GM23338 (cell line): ENCODE results near the gene ATP5PO. TPM values are rescaled to one million over a fixed set of nuclear protein-coding genes. Genes with fewer than 3 reads are reported as not detected.

Source experiments
- ATAC-seq: fragments of 200-7000 bp; cut with Tn5 transposase; 3 replicates; pipeline ENCODE4 v1.9.1; 2020
- DNase-seq: peaks from one replicate; pipeline ENCODE4 v3.0.0-alpha.2; 2015; ENCODE audit warnings: low spot score
- H2AFZ ChIP-seq: fragments of 200-600 bp; sonication (generic); 2 replicates; pipeline ENCODE4 v1.8.0; 2016; ENCODE audit warnings: antibody characterized with exemption, mild to moderate bottlenecking, moderate library complexity
- H3F3A ChIP-seq: fragments of 200-600 bp; sonication (generic); replicated peaks from 2 replicates; pipeline ENCODE4 v1.8.0; 2017; ENCODE audit warnings: antibody characterized with exemption, mixed run types, low read depth
- H3K27ac ChIP-seq: fragments of 200-600 bp; sonication (generic); 2 replicates; pipeline ENCODE4 v1.6.1; 2016; ENCODE audit warnings: low read depth
- H3K27me3 ChIP-seq: fragments of 200-600 bp; sonication (generic); 2 replicates; pipeline ENCODE4 v1.8.0; 2016; ENCODE audit warnings: mild to moderate bottlenecking, mixed run types, moderate library complexity; ENCODE audit not compliant: insufficient read depth
- H3K36me3 ChIP-seq: fragments of 200-600 bp; sonication (generic); 2 replicates; pipeline ENCODE4 v1.8.0; 2016; ENCODE audit warnings: mild to moderate bottlenecking; ENCODE audit not compliant: insufficient read depth
- H3K4me1 ChIP-seq: fragments of 200-600 bp; sonication (generic); 2 replicates; pipeline ENCODE4 v1.8.0; 2016; ENCODE audit warnings: mild to moderate bottlenecking, moderate library complexity; ENCODE audit not compliant: insufficient read depth
- H3K4me2 ChIP-seq: fragments of 200-600 bp; sonication (generic); 2 replicates; pipeline ENCODE4 v1.7.1; 2017; ENCODE audit warnings: mixed run types
- H3K4me3 ChIP-seq: fragments of 200-600 bp; sonication (generic); 2 replicates; pipeline ENCODE4 v1.6.1; 2016; ENCODE audit warnings: mixed run types
- H3K79me2 ChIP-seq: fragments of 200-600 bp; sonication (generic); replicated peaks from 2 replicates; pipeline ENCODE4 v1.8.0; 2017; ENCODE audit warnings: mild to moderate bottlenecking; ENCODE audit not compliant: insufficient read depth
- H3K9me2 ChIP-seq: fragments of 200-600 bp; sonication (generic); 2 replicates; pipeline ENCODE4 v1.8.0; 2017; ENCODE audit not compliant: insufficient read depth
- H4K20me1 ChIP-seq: fragments of 200-600 bp; sonication (generic); replicated peaks from 2 replicates; pipeline ENCODE4 v1.8.0; 2017; ENCODE audit warnings: mild to moderate bottlenecking; ENCODE audit not compliant: insufficient read depth
- H3K27ac Mint-ChIP-seq: 2 replicates; pipeline ENCODE4 v1.8.0; 2020; ENCODE audit warnings: inconsistent platforms, mild to moderate bottlenecking, moderate library complexity, mixed read lengths
- H3K27me3 Mint-ChIP-seq: 3 replicates; pipeline ENCODE4 v1.8.0; 2022; ENCODE audit warnings: low read depth, mild to moderate bottlenecking, moderate library complexity, mixed read lengths, inconsistent platforms; ENCODE audit not compliant: insufficient read depth, poor library complexity
- H3K36me3 Mint-ChIP-seq: 3 replicates; pipeline ENCODE4 v1.8.0; 2021; ENCODE audit warnings: low read depth, mild to moderate bottlenecking, inconsistent platforms, moderate library complexity, mixed read lengths
- H3K4me1 Mint-ChIP-seq: 3 replicates; pipeline ENCODE4 v1.8.0; 2020; ENCODE audit warnings: mild to moderate bottlenecking, inconsistent platforms, mixed read lengths
- H3K4me3 Mint-ChIP-seq: 3 replicates; pipeline ENCODE4 v1.8.0; 2021; ENCODE audit warnings: moderate library complexity, mild to moderate bottlenecking, inconsistent platforms, mixed read lengths
- H3K9me3 Mint-ChIP-seq: 3 replicates; pipeline ENCODE4 v1.8.0; 2020; ENCODE audit warnings: moderate library complexity, mild to moderate bottlenecking, inconsistent platforms, mixed read lengths
- CREB1 ChIP-seq: fragments of 250-450 bp; sonication (Bioruptor Pico); IDR thresholded peaks from 2 replicates; pipeline ENCODE4 v1.5.0; 2020; ENCODE audit warnings: low read depth, mild to moderate bottlenecking, moderate library complexity
- CTCF ChIP-seq, 2 experiments: fragments of 200-600 bp in 1 of 2; sonication (generic) in 1 of 2; conservative IDR thresholded peaks; 2 replicates each; pipeline versions ENCODE4 v1.5.1 to v1.6.1; 2016 to 2017; ENCODE audit warnings: antibody characterized with exemption in 2 of 2, low read depth in 2 of 2, mild to moderate bottlenecking in 2 of 2, moderate library complexity in 1 of 2
- ETS1 ChIP-seq: IDR thresholded peaks from 2 replicates; pipeline ENCODE4 v1.6.1; 2016; ENCODE audit warnings: antibody characterized with exemption
- EZH2 ChIP-seq: fragments of 200-600 bp; sonication (generic); IDR thresholded peaks from one replicate; pipeline ENCODE4 v1.8.0; 2017; ENCODE audit warnings: antibody characterized with exemption, mild to moderate bottlenecking, low read depth; ENCODE audit not compliant: unreplicated experiment
- JUNB ChIP-seq: IDR thresholded peaks from one replicate; pipeline ENCODE4 v1.6.1; 2016; ENCODE audit warnings: antibody characterized with exemption; ENCODE audit not compliant: unreplicated experiment
- NANOG ChIP-seq: IDR thresholded peaks from 2 replicates; pipeline ENCODE4 v1.6.1; 2016; ENCODE audit warnings: antibody characterized with exemption, borderline replicate concordance
- POLR2AphosphoS5 ChIP-seq: IDR thresholded peaks from 2 replicates; pipeline ENCODE4 v1.6.1; 2016; ENCODE audit warnings: antibody characterized with exemption, low read depth
- REST ChIP-seq: IDR thresholded peaks from one replicate; pipeline ENCODE4 v1.6.1; 2018; ENCODE audit warnings: antibody characterized with exemption; ENCODE audit not compliant: unreplicated experiment
- STAT1 ChIP-seq: IDR thresholded peaks from one replicate; pipeline ENCODE4 v1.6.1; 2016; ENCODE audit warnings: antibody characterized with exemption; ENCODE audit not compliant: unreplicated experiment
- ZNF114 ChIP-seq: fragments of 250-450 bp; sonication (Bioruptor Pico); IDR thresholded peaks from 2 replicates; pipeline ENCODE4 v1.5.0; 2020; ENCODE audit warnings: mild to moderate bottlenecking, moderate library complexity
- polyA plus RNA-seq: library from polyadenylated mRNA; unstranded; fragments of >200 nt; fragmentation: Nextera tagmentation; extraction: Ambion mirVana; gene quantifications from 2 replicates; pipeline ENCODE4 v1.2.1, GENCODE V29; 2016
- total RNA-seq: library from RNA; depleted of rRNA; stranded (reverse); fragments of >200 nt; shearing (Covaris generic); gene quantifications from 2 replicates; pipeline ENCODE4 v1.2.3, GENCODE V29; 2014

ATP5PO gene
- total and polyA plus RNA-seq, 2 experiments from 2014 or later = 244 to 522 TPM

GRCh38 chr21:33936301-33937038 is 20.9 kb upstream of the ATP5PO start (continued):
- no peak for TF ChIP-seq CTCF (conservative IDR thresholded peaks at IDR 0.05; ENCODE audit: low read depth in 2 of 2)
- no peak for TF ChIP-seq STAT1
- TF ChIP-seq ETS1 = no peak
- TF ChIP-seq REST = no peak
- TF ChIP-seq ZNF114 (CRISPR knock-in tag) = no peak
- no peak for TF ChIP-seq POLR2AphosphoS5
- TF ChIP-seq EZH2 = no peak
- no peak for TF ChIP-seq NANOG
- no peak for TF ChIP-seq CREB1 (CRISPR knock-in tag)
- no peak for TF ChIP-seq JUNB

GRCh38 chr21:33932731-33933130 is 17.1 kb upstream of the ATP5PO start:
- H3K27ac Mint-ChIP-seq = no peak overlapping the region
- Histone ChIP-seq H3K36me3 (no peaks in the 10 kb centered on the region), H3K79me2 (peaks cover 32% of the 10 kb centered on the region), H3K27ac (no peak overlapping the region), H3K4me2 (peak overlapping the region; percentile 74), H3K9me2 (peaks cover 3% of the 10 kb centered on the region; the same call in 1 of the 2 replicates), H3K4me1 (peaks cover 17% of the 10 kb centered on the region), H3F3A (no peaks in the 10 kb centered on the region), H3K4me3 (peak overlapping the region; percentile 54; the same call in 1 of the 2 replicates), H2AFZ (no peak overlapping the region), H3K27me3 (no peaks in the 10 kb centered on the region), H4K20me1 (no peaks in the 10 kb centered on the region)
- peaks cover 11% of the 10 kb centered on the region for H3K36me3 Mint-ChIP-seq
- H3K4me1 Mint-ChIP-seq = peaks cover 13% of the 10 kb centered on the region
- H3K27me3 Mint-ChIP-seq = peaks cover 2% of the 10 kb centered on the region
- no peak for DNase-seq
- ATAC-seq = no peak
- H3K4me3 Mint-ChIP-seq = peak overlapping the region; percentile 76; the same call in 2 of the 3 replicates
- H3K9me3 Mint-ChIP-seq = peaks cover 11% of the 10 kb centered on the region
- TF ChIP-seq CTCF (conservative IDR thresholded peaks at IDR 0.05; ENCODE audit: low read depth in 2 of 2) = no peak
